Measurements from ENCODE around the gene LYPD6B.

DNA sequence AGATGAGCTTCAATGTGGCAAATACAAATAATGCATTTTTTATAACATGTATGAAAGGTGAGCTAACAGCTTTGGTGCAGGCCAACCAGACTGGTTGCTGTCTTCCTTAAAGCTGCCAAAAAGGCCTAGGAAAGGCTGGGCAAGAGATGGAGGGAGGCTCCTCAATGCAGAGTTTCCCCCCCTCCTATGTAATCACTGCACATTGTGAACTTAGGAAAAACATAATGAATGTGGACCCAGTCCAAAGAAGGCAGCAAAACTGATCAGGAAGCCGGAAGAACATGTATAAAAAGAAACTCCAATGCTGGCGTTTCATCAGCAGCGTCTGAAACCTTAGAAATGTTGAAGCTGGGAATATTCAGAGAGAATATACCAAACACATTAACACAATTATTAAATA lies 207.7 kb downstream of the LYPD6B start:
- TF ChIP-seq CTCF (IDR thresholded peaks at IDR 0.05) (no peak), POLR2A (IDR thresholded peaks at IDR 0.05) (no peak), POLR2AphosphoS5 (IDR thresholded peaks at IDR 0.05; ENCODE audit: insufficient read depth in 1 of 2, low read depth in 1 of 2) (no peak)

Measured in vagina (tissue), 2 donors.